Breast epithelium (tissue), 4 donors: Measurements from ENCODE around the gene SFXN2. TPM values are rescaled to one million over a fixed set of nuclear protein-coding genes. Genes with fewer than 3 reads are reported as not detected.

ENCODE experiments used
- DNase-seq, 2 donors: peaks; one replicate each; pipeline ENCODE4 v3.0.0-alpha.2; 2019; ENCODE audit warnings: low spot score in 2 of 2
- H3K27ac ChIP-seq, 2 donors: fragments of 200-600 bp; sonication (generic) in 1 of 2; one replicate each; pipeline ENCODE4 v1.5.1; 2016 to 2019; ENCODE audit warnings: mild to moderate bottlenecking in 1 of 2
- H3K27me3 ChIP-seq, 2 donors: fragments of 200-600 bp; sonication (generic) in 1 of 2; one replicate each; pipeline versions ENCODE4 v1.5.1 to v1.6.0; 2017 to 2019; ENCODE audit warnings: control low read depth in 1 of 2, mild to moderate bottlenecking in 1 of 2
- H3K36me3 ChIP-seq: fragments of 200-600 bp; one replicate; pipeline ENCODE4 v1.5.1; 2019
- H3K4me1 ChIP-seq, 2 donors: fragments of 200-600 bp; sonication (generic); one replicate each; pipeline ENCODE4 v1.5.1; 2016 to 2019; ENCODE audit warnings: control low read depth in 1 of 2
- H3K4me3 ChIP-seq, 3 donors: fragments of 200-600 bp; sonication (generic); 1 replicate in 2 of 3; 2 replicates in 1 of 3; pipeline ENCODE4 v1.5.1; 2016 to 2019; ENCODE audit warnings: mild to moderate bottlenecking in 3 of 3, moderate library complexity in 2 of 3
- H3K9me3 ChIP-seq, 2 donors: fragments of 200-600 bp; sonication (generic) in 1 of 2; one replicate each; pipeline ENCODE4 v1.5.1; 2016 to 2019; ENCODE audit warnings: control low read depth in 1 of 2
- POLR2A ChIP-seq: fragments of 450-650 bp; IDR thresholded peaks from one replicate; pipeline ENCODE4 v1.6.1; 2016; ENCODE audit warnings: antibody characterized with exemption, mild to moderate bottlenecking, moderate library complexity
- POLR2AphosphoS5 ChIP-seq, 3 donors: sonication (generic); formaldehyde crosslinking; IDR thresholded peaks; one replicate each; pipeline ENCODE4 v1.6.1; 2017; ENCODE audit warnings: antibody characterized with exemption in 3 of 3
- intact Hi-C: fragments of 100-400 bp; cut with DNase I; formaldehyde crosslinking; loops from one replicate; pipeline ENCODE4 v1.15.1; 2023; ENCODE audit warnings: low total_unique reads
- total RNA-seq, 3 donors: library from RNA; depleted of rRNA; stranded (reverse); fragments of >200 nt; gene quantifications; one replicate each; pipeline ENCODE4 v1.1.0, GENCODE V29; 2016
- TF ChIP-seq, protein P1 (sequence below), 3 donors: fragments of 450-650 bp; IDR thresholded peaks; one replicate each; pipeline ENCODE4 v1.5.1; 2016 to 2017; ENCODE audit warnings: antibody characterized with exemption in 3 of 3, mild to moderate bottlenecking in 3 of 3, moderate library complexity in 3 of 3

Gene SFXN2
- total RNA-seq, 3 donors from 2014 or later: 3.8 to 10.4 (median 4.9) TPM

DNA sequence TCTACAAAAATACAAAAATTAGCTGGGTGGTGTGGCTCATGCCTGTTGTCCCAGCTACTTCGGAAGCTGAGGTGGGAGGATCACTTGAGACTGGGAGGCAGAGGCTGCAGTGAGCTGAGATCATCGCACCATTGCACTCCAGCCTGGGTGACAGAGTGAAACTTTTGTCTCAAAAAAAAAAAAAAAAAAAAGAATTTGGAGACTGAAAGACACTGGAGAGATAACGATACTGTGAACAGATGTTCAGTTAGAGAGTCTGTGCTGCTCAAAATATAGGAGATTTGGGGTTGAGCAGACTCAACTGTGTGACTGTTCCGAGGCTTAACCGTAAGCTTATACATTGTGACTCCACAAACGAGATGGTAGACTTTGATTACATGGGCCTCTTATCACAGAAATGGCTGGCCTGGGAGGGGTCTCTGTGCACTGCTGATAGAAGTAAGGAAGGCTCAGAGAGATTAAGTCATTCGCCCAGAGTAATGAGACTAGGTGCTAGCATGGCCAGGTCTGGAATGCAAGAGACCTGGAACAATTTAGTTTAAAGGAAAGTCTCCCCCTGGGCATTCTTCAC is 48.7 kb downstream of the SFXN2 start:
- Histone ChIP-seq H3K4me1 (peaks cover 0 to 7% of the 10 kb centered on the region in 2 donors), H3K9me3 (no peaks in the 10 kb centered on the region), H3K27ac (peak overlapping the region; percentile 64 to 70), H3K4me3 (no peak overlapping the region), H3K36me3 (no peaks in the 10 kb centered on the region), H3K27me3 (no peaks in the 10 kb centered on the region)
- intact Hi-C loops: no loop called here
- TF ChIP-seq POLR2AphosphoS5 (IDR thresholded peaks at IDR 0.05) (no peak), POLR2A (no peak)
- TF ChIP-seq, protein P1, sequence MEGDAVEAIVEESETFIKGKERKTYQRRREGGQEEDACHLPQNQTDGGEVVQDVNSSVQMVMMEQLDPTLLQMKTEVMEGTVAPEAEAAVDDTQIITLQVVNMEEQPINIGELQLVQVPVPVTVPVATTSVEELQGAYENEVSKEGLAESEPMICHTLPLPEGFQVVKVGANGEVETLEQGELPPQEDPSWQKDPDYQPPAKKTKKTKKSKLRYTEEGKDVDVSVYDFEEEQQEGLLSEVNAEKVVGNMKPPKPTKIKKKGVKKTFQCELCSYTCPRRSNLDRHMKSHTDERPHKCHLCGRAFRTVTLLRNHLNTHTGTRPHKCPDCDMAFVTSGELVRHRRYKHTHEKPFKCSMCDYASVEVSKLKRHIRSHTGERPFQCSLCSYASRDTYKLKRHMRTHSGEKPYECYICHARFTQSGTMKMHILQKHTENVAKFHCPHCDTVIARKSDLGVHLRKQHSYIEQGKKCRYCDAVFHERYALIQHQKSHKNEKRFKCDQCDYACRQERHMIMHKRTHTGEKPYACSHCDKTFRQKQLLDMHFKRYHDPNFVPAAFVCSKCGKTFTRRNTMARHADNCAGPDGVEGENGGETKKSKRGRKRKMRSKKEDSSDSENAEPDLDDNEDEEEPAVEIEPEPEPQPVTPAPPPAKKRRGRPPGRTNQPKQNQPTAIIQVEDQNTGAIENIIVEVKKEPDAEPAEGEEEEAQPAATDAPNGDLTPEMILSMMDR (IDR thresholded peaks at IDR 0.05): no peak
- no peak for DNase-seq

GRCh38 chr10:102764470-102765161 is 50.2 kb downstream of the SFXN2 start:
- intact Hi-C loops: no loop called here
- no peak overlapping the region for H3K4me3 ChIP-seq
- no peaks in the 10 kb centered on the region for H3K36me3 ChIP-seq
- H3K27me3 ChIP-seq: no peaks in the 10 kb centered on the region
- H3K4me1 ChIP-seq: peaks cover 0 to 9% of the 10 kb centered on the region in 2 donors
- peak overlapping the region; percentile 64 to 70 for H3K27ac ChIP-seq
- no peak for TF ChIP-seq POLR2A
- TF ChIP-seq POLR2AphosphoS5 (IDR thresholded peaks at IDR 0.05): peak in 1 of 3 donors; percentile 13
- TF ChIP-seq, protein P1 (IDR thresholded peaks at IDR 0.05): no peak
- no peak for DNase-seq
- H3K9me3 ChIP-seq: no peaks in the 10 kb centered on the region

- intact Hi-C loops: no loop called here
- no peaks in the 10 kb centered on the region for H3K36me3 ChIP-seq
- H3K27ac ChIP-seq: peak overlapping the region; percentile 64 to 70
These were observed 50.9 kb downstream of the SFXN2 start for GRCh38 chr10:102765336-102765735.

DNA sequence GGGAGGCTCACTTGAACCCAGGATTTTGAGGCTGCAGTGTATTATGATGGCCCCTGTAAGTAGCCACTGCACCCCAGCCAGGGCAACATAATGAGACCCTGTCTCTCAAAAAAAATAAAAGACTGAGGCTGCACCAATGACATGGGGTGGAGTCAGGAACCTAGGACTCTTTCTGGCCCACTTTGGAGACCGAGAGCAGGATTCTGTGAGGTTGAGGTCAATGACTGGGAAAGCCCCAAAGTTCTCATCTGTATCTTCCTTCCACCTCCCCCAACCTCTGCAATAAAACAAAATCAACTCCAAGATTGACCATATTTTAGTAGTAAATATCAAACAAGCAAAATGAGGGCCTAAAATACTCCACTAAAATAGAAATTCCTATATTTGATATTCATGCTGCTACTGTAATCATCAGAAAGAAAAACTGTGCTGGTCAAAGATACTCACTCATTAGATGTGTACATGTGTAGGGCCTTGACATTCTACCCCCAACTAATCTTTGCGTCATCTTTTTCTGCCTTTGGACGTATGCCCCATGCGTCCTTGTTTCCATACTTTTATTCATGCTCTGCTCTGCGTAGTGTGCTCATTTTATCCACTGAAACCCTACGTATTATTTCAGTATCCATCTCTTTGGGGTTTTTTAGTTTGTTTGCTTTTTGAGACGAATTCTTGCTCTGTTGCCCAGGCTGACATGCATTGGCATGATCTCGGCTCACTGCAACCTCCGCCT is 53.2 kb downstream of the SFXN2 start:
- Histone ChIP-seq H3K4me1 (peaks cover 0 to 11% of the 10 kb centered on the region in 2 donors), H3K27ac (no peak overlapping the region), H3K4me3 (no peak overlapping the region), H3K27me3 (no peaks in the 10 kb centered on the region), H3K36me3 (no peaks in the 10 kb centered on the region), H3K9me3 (no peaks in the 10 kb centered on the region)
- no peak for TF ChIP-seq POLR2AphosphoS5 (IDR thresholded peaks at IDR 0.05)
- no peak for TF ChIP-seq POLR2A
- TF ChIP-seq, protein P1 (IDR thresholded peaks at IDR 0.05): no peak
- no peak for DNase-seq
- intact Hi-C loops: no loop called here

More at GRCh38 chr10:102765336-102765735, 50.9 kb downstream of the SFXN2 start:
- no peak for DNase-seq
- no peaks in the 10 kb centered on the region for H3K27me3 ChIP-seq
- TF ChIP-seq POLR2A: no peak
- TF ChIP-seq POLR2AphosphoS5 (IDR thresholded peaks at IDR 0.05): no peak
- TF ChIP-seq, protein P1 (IDR thresholded peaks at IDR 0.05): no peak
- peaks cover 0 to 11% of the 10 kb centered on the region in 2 donors for H3K4me1 ChIP-seq
- H3K9me3 ChIP-seq: no peaks in the 10 kb centered on the region
- no peak overlapping the region for H3K4me3 ChIP-seq
